GM18507 (cell line): ENCODE measurements around the gene ACOT11.
"Not testable (repeated sequence)": the region's sequence is repeated elsewhere in the genome, so short reads cannot be mapped to it uniquely, and the experiment has no call there.

Experiments used
- DNase-seq: peaks from one replicate; pipeline ENCODE4 v3.0.0; 2011; ENCODE audit warnings: low read depth; ENCODE audit not compliant: insufficient read length; ENCODE audit errors: extremely low spot score
- FAIRE-seq: peaks from 2 replicates; lab custom pipeline; 2011; peaks lifted over from hg19 to GRCh38; lab: Jason Lieb, UNC

ACOT11 gene

DNA sequence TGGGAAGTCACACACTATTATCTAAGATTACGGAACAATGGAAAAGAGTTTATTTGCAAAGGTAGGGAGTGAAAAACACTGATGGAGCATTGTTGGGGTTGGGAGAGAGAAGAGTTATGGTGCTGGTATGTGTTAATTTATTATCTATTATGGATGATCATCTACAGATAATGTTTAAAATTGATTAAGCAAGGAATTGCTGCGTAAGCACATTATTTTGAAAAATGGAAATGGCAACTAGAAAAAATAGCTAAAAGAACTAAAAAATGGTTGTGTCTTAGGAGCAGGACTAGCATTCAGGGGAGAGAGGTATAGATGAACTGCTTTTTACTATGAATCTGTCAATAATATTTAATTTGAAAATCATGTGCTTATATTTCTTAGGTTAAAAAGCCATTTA, 16.0 kb upstream of the ACOT11 start:
- FAIRE-seq (no peak), DNase-seq (no peak)

DNA sequence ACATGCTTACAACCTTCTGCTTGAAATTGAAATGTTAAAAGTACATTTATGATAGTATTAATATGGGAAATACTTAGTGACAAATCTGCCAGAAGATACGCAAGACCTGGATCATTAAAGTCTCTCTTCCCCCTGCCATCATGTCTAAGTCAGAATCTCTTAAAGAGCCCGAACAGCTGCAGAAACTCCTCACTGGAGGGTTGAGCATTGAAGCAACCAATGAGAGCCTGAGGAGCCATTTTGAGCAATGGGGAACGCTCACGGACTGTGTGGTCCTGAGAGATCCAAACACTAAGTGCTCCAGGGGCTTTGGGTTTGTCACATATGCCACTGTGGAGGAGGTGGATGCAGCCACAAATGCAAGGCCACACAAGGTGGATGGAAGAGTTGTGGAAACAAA, 11.4 kb upstream of the ACOT11 start:
- DNase-seq, FAIRE-seq: not testable (repeated sequence)

DNA sequence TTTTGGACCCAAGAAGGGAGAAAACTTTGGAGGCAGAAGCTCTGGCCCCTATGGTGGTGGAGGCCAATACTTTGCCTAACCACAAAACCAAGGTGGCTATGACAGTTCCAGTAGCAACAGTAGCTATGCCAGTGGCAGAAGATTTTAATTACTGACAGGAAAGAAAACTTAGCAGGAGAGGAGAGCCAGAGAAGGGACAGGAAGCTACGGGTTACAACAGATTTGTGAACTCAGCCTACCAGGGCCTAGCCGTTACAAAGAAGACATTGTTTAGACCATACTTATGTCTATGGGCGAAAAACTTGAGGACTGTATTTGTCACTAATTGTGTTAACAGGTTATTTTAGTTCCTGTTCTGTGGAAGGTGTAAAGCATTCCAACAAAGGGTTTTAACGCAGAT, 10.4 kb upstream of the ACOT11 start:
- DNase-seq (no peak), FAIRE-seq (no peak)

- DNase-seq (no peak), FAIRE-seq (no peak)
Observed at GRCh38 chr1:54538538-54538937, 9.5 kb upstream of the ACOT11 start.

DNA sequence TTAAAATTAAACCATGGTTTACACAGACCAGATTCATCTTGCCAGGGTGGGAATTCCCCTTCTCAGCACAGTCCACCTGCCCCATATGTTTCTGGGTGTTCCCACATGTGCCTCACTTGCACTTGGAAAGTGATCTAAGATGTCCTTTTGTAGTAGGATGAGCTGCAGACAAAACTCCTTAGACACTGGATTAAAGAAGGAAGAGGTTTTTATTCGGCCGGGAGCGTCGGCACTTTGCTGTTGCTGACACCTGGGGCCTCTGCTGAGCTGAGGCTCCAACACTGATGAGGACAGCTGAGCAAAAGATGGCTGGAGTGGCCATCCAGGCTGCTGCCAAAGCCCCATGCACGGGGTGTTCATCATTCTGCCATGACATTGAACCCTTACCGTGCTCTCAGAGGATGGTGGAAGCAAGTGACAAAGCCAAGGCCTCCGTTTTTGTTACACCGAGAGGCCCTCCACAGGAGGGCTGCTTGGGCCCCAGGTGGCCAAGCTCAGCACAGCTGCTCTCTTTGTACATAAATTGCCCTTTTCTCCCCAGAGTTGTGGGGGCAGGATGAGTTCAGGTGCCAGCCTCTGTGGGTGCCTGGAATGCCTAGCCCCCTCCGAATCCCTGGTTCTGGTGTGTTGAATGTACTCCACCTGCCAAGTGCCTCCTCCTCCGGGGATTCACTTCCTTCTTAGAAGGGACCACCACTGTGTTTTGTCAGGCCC, 7.3 kb upstream of the ACOT11 start:
- no peak for FAIRE-seq
- no peak for DNase-seq

- FAIRE-seq: no peak
Observed at GRCh38 chr1:54542120-54542961, 5.7 kb upstream of the ACOT11 start.

DNA sequence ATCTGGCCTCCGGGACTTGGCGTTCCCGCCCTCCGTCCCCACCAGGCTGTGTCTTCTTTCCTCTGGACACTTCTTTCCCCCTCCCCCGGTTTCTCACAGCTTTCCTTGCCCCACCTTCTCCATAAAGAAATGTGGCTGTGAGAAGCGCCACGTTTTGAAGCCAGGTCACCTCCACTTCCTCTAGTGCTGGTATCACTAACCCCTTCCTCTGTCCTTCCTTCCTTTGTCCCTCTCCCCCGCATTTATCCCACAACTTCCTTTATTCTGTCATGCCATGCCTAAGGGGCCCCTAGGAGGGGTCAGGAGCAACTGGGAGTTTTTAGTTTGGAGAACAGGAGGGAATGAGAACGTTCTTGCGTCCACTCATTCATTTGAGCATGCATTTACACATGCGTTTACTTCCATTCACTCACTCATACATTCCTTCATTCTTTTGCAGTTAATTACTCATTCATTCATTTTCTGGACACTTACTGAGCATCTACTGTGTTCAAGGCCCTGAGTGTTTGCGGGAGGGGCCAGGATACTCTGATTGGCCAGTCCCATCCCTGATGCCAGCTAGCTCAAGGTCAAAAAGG, 5.0 kb upstream of the ACOT11 start:
- DNase-seq: no peak
- no peak for FAIRE-seq

More at GRCh38 chr1:54542120-54542961, 5.7 kb upstream of the ACOT11 start:
- DNase-seq: peak; percentile 38

GRCh38 chr1:54543729-54544496, 4.1 kb upstream of the ACOT11 start:
- FAIRE-seq: no peak
- DNase-seq: no peak

GRCh38 chr1:54545916-54546635, 2.0 kb upstream of the ACOT11 start:
- no peak for FAIRE-seq
- no peak for DNase-seq

DNA sequence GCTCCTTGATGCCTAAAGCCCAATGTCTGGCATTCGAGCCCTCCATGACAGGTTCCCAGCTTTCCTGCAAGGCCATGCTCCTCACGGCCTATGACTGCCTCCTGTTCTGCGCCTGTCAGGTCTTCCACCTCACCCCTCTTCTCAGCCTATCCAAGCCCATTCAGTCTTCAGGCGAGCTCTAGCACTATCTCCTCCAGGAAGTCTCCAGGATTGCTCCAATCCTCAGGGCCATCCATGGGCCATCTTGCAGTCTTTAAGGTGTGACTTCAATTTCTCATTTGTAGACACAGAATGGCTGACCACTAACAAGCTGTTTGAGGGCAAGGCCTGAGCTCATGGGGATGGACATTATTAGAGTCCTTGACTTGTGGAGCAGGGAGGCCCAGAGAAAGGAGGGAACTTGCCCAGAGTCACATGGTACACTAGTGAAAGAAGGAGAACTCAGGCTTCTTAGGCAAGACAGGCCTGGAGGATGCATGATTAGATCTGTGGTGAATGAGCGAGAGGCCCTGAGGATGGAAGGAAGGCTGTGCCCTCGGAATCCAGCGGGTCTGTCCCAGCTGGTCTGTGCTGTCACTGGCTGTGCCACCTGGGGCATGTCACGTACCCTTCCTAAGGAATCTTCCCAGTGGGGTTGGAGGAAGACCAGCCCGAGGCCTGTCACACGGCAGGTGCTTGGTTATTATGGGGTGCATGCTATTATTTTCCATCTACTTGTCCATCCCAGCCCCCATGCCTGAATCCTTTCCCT, 1.2 kb upstream of the ACOT11 start:
- DNase-seq (no peak), FAIRE-seq (no peak)

DNA sequence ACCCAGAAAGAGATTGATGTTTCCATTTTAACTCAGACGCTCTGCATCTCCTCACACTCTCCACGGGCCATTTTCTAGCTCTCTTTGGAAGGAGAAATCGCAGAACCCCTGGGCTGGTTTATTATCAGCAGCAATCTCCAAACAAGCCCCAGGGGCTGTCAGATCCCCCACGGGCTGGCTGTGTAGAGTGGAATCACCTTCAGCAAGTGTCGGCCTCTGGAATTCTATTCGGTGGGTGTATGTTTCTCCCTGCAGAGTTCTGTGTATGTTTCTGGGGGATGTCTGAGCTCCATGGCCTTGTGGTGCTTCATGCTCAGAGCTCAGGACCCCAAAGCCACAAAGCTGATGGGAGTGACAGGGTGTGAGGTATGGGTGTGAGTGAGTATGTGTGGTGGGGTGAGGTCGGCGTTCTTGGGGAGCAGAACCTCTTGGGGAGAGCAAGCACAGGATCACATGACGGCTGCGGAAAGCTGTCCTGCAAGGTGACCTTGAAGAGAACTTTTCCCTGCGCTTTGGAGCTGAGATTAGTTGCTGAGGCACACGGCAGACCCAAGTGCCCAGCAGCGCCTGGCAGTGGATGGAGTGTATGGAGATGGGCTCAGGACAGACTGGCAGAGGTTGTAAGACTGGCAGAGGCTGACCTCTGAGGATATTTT, 489 bp downstream of the ACOT11 start:
- DNase-seq (no peak), FAIRE-seq (no peak)

- DNase-seq: no peak
- no peak for FAIRE-seq
Observed at GRCh38 chr1:54549181-54549924, 1.3 kb downstream of the ACOT11 start.

GRCh38 chr1:54551891-54552290, 3.9 kb downstream of the ACOT11 start:
- FAIRE-seq (no peak), DNase-seq (no peak)

DNA sequence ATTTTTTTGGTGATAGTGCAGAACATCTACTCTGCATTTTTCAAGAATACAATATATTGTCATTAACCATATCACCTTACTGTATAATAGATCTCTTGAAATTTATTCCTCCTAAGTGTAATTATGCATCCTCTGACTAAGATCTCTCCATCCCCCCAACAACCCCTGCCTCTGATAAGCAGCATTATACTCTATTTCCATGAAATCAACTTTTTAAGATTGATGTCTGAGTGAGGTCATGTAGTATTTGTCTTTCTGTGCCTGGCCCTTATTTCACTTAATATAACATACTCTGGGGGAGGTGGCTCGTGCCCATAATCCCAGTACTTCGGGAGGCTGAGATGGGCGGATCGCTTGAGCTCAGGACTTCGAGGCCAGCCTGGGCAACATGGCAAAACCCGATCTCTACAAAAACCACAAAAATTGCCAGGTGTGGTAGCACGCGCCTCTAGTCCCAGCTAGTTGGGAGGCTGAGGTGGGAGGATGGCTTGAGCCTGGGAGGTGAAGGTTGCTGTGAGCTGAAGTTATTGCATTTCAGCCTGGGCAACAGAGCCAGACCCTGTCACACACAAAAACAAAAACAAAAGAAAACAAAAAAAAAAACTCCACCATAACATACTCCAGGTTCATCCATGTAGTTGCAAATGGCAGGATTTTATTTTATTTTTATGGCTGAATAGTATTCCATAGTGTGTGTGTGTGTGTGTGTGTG, 5.7 kb downstream of the ACOT11 start:
- DNase-seq (no peak), FAIRE-seq (no peak)

GRCh38 chr1:54556110-54556509, 8.1 kb downstream of the ACOT11 start:
- DNase-seq: no peak
- FAIRE-seq: no peak

- no peak for DNase-seq
Observed at GRCh38 chr1:54557671-54558355, 9.8 kb downstream of the ACOT11 start.

More at GRCh38 chr1:54557671-54558355, 9.8 kb downstream of the ACOT11 start:
- FAIRE-seq: no peak
